NOMO-1 (cell line): ENCODE measurements around the gene TLE3.

Source experiments
- DNase-seq, 2 experiments: peaks; one replicate each; lab custom pipeline; 2025; ENCODE audit not compliant: unreplicated experiment in 2 of 2; lab: John Stamatoyannopoulos, UW

TLE3 gene

DNA sequence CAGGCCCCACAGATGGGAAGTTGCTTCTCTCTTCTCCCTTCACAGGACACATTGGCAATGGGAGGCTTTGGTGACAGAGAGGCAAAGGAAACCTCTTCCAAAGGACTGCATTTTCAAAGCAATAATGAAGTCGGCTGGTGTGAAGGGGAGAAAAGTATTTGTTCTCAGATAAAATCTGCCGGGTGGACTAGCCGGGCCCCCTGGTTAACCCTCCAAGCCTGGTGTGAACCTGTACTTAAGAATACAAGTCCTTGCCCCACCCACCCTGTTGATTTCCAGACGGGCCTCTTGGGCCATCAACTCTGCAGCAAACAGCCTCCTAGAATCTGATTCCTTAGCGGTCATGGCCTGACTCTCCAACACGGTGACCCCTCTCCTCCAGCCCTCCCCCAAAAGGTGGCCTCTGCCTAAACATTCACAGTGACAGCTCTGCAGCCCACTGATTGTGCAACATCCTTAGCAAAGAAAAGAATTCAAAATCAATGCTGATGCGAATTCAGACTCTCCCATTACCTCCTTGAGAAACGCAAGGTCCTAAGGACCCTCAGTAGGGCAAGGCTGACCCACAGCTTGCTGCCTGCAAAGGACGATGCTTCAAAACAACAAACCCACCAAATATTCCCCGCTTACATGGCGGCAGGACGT lies 9.9 kb downstream of the TLE3 start:
- no peak for DNase-seq

DNA sequence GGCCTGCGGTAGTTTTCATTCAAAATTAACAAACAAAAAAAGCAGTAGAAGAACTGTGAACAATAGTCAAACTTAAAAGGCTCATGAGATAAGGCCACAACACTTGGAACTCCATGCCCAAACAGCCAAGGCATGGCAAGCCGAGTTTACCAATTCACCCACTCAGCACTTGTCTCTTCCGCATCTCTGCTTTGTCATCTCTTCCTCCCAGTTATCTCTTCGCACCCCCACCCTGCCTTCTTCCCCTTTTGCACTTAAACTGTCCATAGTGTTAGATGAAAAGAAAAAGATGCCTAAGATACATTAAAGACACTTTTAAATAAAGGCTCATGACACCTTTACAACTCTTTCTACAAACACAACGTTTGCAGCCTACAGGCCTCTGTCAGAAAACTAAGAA lies 11.1 kb downstream of the TLE3 start:
- DNase-seq, result peak; percentile 78

GRCh38 chr15:70084461-70084860 lies 13.3 kb downstream of the TLE3 start:
- no peak for DNase-seq

GRCh38 chr15:70083946-70084345 lies 13.8 kb downstream of the TLE3 start:
- no peak for DNase-seq

DNA sequence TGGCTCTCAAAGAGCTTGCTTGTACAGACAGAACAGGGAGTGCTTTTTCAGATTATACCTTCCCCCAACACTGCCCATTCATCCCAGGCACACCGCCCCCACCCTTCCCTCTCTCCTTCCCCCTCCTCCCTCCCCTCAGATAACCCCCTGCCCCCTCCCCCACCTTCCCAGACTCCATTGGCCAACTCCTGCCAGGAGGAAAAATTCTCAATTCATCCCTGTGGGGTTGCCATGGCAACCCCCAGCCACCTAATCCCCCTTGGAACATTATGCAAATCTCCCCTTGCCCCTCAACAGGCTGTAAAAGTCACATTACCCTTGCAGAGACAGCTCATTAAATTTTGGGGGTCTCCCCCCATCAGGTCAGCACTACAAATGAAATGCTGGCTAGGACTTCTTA lies 14.3 kb downstream of the TLE3 start:
- no peak for DNase-seq

- DNase-seq, result no peak
Observed at GRCh38 chr15:70082281-70082900, 15.3 kb downstream of the TLE3 start.

GRCh38 chr15:70081612-70082011 lies 16.1 kb downstream of the TLE3 start:
- no peak for DNase-seq

DNA sequence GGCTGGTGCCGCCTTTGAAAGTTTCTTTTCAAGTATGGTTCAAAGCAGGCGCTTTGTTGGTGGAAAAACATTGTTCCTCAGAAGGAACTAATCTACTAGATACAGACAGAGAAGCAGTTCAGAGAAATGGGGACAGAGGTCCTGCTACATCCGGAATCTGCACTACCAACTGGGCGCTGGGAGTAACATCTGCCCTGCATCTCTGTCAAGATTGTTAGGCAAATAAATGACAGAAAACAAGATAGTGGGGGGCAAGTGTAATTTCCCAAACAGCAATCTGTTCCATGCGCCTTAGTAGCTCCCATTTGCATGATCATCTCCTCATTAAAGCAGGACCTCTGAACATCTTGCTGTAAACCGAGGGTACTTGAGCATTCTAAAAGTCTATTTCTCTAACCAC lies 17.4 kb downstream of the TLE3 start:
- no peak for DNase-seq

DNA sequence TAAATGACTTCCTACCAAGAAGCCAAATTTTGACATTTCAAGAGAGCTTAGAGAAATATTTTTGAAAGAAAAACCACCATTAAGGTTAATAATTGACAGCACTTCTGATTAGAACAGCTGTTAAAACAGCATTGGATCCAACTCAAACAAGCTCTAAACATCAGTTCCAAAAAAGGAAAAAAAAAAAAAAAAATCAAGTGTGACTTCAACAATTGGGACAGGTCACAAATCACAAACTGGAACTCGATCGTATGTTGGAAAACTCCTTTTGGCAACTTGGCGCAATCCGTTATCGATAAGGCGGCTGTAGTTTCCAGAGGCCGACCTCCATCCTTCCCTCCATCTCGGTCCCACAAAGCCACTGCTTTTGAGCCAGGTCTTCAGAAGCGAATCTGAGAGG lies 17.8 kb downstream of the TLE3 start:
- DNase-seq, result no peak

DNA sequence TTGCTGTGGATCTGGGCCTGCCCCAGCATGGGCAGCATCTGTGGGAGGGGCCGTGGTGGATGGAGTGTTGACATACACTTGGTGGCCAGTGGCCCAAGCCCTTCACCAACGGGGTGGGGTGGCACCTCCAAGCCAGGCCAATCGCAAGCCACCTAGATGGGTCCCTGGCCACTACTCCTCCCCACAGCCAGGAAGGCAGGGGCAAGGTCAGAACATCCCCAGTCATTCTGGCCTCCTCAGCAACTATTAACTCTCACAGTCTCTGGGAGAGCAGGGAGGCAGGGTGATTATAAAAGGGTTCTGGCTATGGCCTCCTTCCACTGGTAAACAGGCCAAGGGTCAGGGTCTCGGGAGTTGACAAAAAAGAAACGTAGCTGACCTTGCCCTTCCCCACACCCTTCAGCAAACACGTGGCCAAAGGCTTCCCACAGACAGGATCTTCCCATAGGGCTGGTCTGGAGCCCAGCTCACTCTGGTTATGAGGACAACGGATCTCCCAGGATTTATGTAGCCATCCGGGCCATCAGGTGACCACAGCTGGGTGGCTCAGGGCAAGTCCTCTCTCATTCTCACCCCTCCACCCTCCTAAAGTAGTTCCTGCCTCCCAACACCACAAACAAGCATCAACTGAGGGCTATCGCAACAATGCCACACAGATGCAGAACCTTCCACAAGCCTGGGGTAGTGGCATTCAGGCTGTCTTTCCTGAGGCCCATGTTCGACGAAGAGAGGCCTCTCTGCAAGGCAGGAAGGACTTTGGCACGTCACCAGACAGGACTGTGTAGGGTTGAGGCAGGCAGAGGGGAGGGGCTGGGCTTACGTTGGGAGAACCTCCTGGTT lies 18.9 kb downstream of the TLE3 start:
- no peak for DNase-seq

DNA sequence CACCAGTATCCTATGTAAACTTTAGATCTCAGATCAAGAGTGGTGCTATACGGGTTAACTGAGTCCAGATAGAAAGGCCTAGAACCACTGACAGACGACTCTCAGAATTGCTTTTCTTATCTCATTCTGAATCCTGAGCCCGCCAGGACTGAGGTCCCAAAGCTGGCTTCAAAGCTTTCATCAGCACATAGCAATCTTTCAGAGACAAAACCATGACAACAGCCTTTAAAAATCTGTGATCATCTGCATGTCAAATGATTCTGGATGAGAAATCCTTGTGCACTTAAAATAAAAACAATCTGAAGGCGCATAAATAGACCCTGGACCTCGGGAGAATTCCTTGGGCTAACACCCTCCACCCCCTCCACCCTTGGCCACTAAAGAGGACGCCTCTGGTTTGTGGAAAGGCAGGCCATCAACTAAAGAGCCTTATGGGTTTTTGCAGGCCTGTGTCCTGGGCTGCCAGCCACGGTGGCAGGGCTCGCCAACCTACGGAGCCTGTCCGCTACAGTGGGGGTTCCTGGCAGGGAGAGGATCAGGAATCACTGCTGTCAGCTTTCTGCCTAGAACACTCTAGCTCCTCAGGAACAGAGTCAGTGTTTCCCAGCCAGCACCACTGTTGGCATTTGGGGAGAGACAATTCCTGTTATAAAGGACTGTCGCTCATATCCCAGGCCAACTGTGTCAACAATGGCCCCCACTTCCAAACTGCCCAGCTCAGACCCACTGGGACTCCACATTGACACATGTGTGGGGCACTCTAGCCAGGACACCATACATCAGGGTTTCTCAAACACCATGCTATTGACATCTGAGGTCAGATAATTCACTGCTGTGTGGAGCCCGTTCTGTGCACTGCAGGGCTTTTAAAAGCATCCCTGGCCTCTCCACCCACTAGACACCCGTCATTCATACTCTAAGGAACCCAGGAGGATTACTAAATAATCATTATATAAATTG lies 20.2 kb downstream of the TLE3 start:
- no peak for DNase-seq

DNA sequence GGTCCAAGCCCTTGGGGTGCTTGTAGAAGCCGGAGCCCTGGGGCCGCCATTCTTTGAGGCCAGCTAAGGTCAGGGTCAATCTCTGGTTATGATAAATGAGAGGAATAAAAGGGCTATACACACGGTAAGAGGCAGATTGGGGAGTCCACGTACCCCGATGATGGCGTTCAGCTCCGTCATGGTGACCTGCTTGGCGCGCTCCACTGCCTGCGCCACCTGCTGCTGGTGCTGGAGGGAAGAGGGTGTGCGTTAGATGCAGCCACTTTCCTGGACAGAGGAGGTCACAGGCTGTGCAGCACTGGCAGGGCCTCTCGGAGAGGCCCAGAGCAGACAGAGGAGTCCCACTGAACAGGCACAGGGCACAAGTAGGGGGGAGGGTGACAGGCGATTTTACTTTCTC lies 23.3 kb downstream of the TLE3 start:
- no peak for DNase-seq

- no peak for DNase-seq
Observed at GRCh38 chr15:70072479-70072878, 25.2 kb downstream of the TLE3 start.

GRCh38 chr15:70071799-70072198 lies 25.9 kb downstream of the TLE3 start:
- DNase-seq, result no peak

- DNase-seq, result no peak
Observed at GRCh38 chr15:70069716-70070115, 28.0 kb downstream of the TLE3 start.

DNA sequence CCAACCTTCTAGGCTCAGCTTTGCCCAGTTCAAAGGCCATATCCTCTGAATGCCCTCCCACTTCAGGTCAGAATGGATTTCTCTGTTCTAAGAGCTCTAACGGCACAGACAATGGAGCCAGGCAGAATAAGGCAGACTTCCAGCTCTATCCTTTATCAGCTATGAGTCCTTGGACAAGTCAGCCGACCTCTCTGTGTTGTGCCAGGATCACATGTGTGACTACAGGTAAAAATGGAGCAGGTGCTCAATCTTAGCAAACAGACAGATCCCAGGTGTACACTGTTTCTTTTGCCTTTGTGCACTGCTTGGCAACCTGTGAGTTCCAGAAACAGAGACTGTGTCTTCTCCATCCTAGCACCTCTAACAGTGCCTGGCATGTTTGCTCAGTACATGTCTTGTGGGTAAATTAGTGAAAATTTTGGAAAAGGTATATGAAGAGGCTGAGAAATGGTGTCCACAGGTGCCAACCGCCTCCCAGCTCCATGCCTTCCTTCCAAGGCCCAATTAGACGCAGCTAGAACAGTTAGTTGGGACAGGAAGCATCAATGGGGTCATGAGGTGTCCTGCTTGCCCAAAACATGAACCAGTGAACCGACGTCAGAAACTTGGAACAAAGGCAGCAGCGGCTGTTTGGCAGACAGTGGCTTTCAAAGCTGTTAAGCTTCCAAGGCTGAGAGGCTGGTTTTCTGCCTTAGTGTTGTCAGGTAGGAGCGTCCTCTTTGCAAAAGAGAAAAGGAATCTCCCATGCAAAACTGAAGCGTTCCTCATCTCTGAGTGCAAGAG lies 28.7 kb downstream of the TLE3 start:
- no peak for DNase-seq

- no peak for DNase-seq
Observed at GRCh38 chr15:70067681-70068080, 30.0 kb downstream of the TLE3 start.

- DNase-seq, result no peak
Observed at GRCh38 chr15:70067011-70067410, 30.7 kb downstream of the TLE3 start.

GRCh38 chr15:70066447-70066846 lies 31.3 kb downstream of the TLE3 start:
- DNase-seq, result no peak

- DNase-seq, result no peak
Observed at GRCh38 chr15:70066004-70066403, 31.7 kb downstream of the TLE3 start.
